Pulmonary artery endothelial cell (primary cell): ENCODE measurements around the gene NFATC2. TPM values are rescaled to one million over a fixed set of nuclear protein-coding genes. Genes with fewer than 3 reads are reported as not detected.

Experiments used
- DNase-seq: peaks from one replicate; pipeline ENCODE4 v3.0.0-alpha.2; 2011; ENCODE audit warnings: low read depth, low spot score
- total RNA-seq: library from RNA; depleted of rRNA; stranded (reverse); fragments of >200 nt; gene quantifications from 2 replicates; pipeline ENCODE4 v1.2.3, GENCODE V29; 2014

Gene NFATC2
- total RNA-seq, 1 donor from 2014 or later = 1.6 TPM

DNA sequence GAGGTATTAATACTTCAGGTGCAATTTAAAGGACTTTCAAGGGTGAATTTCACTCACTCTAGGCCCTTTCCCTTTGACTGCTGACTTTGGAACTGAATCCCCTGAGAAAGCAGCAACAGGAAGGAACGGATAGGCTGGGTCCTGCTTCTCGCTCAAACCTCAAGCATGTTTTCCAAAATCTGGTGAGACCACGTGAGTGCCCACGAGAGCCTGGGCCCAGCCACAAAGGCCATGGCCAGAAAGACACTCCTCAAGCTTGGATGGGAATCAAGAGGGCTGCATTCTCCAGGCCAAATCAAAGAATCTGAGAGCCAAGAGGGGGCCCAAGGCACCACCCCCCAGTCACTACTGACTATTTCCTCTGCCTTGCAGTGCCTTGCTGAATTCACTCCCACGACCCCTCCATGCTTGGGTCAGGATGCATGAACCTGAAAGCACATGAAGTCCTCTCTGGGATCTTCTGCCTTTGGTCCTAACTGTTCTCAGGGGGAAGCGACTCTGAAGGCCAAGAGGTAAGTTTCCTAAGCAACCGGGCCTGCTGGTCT lies 146.1 kb downstream of the NFATC2 start:
- DNase-seq = no peak

DNA sequence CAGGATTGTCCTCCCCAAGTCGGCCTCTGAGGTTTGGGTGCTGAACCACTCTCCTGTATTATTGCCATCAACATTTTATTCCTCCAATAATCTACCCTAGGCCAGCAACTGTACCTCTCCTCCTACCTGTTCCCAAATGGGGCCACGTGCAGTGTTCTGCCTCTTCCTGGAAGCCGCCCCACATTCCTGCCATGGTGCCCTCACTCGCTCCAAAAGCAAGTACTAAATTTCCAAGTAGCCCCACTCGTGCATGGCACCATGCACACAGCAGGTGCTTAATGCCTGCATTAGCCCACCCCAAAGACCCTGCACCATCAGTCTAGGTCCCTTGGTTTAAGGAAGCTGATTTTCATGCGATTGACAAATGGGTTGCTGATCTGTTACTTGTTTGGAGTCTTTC lies 147.8 kb downstream of the NFATC2 start:
- DNase-seq = no peak

DNA sequence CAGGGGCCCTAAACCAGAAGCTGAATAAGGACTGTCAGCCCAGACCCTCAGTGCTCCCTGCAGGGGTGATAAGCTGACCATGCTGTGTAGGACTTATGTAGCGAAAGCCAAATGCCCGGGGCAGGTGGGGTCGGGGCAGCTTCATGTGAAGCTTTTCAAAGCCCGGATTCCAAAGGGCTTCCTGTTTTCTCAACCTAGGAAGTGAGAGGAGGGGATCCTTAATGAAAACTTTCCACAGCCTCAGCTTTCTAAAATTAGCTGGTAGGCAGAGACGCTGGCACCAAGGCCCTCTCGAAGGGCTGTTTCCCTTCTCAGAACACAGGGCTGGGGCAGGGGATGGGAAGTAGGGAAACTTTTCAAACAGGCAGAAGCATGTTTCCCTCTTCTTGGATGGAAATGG lies 148.9 kb downstream of the NFATC2 start:
- DNase-seq = peak; percentile 66

DNA sequence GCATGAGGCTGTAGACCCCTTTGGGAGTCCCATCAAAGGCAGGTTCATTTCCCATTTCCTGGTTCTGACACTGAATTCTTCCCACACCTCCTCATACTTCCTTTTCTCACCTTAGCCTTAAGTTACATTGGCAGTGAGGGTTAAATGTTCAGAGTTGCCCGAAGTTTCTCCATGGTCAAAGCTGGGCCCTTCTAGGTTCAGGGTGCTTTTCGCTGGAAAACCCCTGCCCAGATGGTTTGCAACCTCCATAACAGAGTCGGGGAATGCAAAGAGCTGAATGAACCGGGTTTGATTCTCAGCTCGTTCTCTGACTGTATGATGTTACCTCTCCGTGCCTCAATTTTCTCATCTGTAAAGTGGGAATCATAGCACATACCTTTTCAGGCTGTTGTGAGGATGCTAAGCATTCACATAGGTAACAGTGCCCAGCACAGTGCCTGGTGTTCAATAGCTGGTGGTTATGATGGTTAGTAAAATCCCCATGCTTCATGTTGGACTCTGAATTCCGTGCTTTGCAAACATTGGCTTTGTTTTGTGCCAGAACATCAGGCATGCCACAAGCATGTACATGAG lies 149.8 kb downstream of the NFATC2 start:
- DNase-seq = no peak

DNA sequence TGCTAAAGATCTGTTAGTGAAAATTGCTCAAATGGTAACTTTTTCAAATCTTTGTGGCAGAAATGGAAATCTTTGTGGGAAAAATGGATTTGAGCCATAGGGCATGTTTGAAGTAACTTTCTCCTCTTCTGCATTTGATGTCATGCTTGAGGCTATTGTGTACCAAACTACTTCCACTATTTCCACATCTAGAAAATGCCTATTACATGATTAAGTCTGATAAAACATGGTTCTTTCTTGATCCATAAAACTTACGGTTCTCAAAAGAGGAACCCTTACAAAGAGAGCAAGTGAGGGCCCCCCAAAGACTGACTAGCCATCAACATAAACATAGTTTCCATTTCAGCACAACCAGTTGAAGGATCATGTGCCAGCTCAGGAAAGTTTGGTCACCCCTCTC lies 150.6 kb downstream of the NFATC2 start:
- no peak for DNase-seq

DNA sequence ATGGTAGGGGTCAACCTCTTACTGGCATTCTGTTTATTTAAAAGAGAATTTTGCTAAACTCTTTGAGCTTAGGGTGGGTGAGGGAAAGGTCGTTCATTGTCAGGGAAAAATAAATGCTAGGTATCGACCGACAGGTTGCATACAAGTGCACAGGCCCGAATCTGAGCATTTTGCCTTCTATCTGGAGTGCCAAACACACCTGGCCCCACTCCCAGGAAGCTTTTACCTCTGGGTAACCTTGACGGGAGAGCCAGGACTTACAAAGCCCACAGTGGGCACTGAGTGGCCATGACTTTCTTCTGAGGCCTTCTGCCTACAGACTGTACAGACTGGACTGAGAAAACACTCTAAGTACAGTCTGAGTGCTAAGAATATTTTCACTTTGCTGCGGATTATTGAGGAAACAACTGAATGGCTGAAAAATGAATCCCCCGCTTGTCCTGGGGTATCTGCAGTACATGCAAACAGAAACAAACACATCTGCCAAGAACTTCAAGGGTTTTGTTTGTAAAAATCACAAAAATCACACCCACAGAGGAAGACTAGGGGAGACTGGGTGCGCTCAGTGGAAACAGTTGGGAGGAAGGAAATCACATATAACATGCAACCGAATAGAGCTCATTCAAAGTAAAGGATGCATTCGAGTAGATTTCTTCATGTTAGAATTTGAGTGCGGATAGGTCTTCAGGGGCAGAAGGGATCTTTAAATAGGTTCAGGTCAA lies 152.8 kb downstream of the NFATC2 start:
- DNase-seq = no peak

DNA sequence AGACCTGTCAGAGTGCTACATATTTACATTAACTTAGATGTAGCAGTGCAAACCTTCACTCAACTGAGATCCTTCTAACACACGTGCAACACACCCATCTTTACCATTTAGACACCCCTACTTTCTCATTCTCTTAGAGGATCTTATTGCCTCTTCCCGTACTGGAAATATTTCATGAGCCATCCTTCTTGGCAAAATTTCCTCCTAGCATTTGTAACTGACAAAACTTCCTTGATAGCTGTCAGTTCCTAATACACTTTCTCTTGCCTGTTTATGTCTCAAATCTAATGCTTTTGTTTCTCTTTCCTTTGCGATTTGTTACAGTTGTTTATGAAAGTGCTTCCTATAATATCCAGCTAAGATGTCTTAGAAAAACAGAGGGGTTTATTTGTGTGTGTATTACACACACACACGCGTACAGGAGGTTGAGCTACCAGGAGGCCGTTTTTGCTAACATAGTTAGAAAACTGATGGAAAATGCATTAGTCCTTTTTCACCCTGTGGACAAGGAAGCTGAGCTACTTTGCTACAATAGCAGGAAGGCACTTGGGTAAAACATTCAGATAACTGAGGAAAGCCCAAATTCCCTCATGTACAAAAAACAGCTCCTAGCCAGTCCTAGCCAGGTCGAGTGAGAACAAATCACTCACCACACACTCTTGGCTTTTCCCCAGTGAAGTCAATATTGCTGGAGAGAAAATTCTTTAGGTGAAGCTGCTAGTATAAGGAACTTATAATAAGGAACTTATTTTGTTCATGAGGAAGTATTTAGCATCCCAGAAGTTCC lies 153.6 kb downstream of the NFATC2 start:
- no peak for DNase-seq

DNA sequence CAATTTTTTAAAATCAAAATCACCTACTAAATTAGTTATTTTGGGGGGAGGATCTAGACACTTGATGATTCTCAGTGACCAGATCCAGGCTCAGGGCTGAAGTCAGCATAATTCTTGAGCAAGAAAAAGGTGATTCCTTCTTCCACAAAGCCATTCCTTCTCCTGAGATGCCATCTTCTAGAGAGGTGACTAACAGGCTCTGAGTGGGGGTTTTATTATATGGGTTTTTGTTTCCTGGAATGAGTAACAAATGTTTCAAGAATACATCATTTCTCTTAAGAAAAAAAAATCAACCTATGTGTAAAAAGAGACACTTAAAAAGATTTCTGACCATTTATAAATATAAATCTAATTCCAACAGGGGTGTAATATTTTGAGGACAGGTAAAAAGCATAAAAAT lies 154.3 kb downstream of the NFATC2 start:
- no peak for DNase-seq

DNA sequence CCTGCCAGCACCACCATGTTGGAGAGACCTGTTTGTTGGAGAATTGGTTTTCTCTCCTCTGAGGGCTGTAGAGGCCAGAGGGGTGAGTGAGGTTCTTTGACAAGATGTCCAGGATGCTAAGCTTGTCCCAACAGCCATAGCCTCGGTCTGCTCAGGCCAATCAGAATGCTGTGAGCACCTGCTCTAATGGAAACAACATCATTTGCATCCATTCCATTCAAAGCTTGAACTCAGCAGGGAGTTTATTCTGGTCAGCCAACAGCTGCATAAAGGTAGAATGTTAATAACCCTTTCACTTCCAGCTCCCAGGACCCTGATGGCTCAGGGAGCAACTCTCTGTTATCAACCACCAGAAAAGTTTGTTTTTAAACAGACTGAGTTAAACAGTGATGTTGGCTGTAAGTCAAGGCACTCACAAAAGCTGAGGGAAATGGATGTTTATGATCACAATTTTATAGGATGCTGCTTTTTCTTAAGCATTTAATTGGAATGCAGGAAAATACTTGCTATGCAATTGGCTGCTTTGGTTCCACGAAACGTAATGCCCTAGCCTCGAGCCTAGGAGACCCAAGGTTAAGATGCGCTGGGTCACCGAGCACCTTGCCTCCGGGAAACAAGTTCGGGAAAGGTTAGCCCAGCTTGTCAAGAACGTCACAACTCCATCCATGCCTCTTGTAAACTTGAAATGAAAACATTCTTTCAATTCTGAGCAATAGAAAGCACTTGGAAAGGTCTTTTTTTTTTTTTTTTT lies 155.2 kb downstream of the NFATC2 start:
- DNase-seq = no peak

DNA sequence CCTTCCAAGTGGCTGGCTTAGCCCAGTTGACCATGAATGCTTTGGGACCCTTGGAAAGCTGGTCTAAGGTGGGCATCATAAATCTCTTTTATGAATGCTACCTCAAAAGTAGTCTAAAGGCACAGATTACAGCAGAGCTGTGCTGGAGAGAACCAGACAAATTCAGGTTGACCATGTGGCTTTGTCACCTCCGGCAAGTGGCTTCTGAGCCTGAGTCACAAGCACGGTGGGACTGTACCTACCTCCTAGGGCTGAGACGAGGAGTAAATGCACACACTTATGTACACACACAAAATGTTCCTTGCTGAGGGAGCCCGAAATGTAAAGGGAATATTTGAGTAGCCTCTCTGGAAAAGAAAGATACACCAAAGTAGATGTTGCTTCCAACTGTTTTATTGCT lies 155.9 kb downstream of the NFATC2 start:
- DNase-seq = no peak

DNA sequence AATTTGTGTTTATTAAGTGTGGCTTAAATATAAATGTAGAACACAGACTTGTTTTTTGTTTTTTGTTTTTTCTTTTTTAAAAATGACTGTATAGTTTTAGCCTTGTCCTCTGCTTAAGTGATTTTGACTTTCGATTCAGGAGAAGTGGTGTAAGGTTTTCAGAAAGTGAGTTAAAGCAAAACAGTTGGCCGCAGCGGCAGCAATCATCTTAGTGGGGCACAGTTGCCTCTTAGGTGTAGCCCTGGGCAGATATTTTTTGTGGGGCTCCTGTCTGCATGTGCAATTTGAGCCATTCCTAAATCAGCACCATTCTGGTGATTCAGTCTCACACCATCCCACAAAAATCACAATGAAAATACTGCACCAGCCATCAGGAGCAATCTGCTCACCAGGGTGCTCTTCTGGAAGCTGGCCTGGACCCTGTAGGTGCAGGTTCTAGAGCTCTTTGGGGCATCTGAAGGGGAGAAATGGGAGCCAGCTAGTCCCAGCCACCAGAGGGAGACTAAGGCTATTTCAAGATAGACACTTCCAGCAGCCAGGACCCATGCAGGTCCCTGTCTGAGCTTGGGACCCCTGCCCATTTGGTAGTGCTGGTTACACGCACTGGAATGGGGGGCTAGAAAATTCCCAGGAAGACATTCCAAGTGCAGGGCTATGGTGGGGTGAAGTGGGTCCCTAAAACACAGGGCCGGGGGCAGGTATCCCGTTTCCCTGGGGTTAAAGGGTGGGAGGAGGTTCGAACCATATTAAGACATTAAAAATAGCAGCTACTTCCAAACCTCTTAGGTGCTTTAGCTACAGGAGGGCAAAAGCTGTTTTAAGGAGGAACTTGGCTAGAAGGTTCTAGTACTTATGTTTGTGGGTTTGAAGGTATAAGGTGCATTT lies 156.6 kb downstream of the NFATC2 start:
- DNase-seq = no peak

DNA sequence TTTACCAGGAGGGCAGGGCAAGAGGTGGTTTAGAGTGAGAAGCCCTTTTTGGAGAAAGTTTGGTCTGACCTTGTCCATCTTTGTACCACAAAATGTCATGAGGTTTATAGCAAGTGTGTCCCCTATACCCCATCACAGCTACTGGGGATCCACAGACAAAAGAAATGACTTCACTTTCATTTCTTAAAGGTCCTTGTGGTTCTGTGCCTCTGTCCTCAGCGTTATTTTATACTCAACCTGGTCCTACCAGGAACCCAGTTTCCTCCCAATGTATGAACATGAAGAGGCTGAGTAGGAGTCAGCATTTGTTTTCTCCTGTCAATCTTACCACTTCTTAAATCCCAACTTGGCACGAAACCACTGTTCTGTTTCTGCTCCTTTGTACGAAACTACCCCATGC lies 157.6 kb downstream of the NFATC2 start:
- DNase-seq = no peak

DNA sequence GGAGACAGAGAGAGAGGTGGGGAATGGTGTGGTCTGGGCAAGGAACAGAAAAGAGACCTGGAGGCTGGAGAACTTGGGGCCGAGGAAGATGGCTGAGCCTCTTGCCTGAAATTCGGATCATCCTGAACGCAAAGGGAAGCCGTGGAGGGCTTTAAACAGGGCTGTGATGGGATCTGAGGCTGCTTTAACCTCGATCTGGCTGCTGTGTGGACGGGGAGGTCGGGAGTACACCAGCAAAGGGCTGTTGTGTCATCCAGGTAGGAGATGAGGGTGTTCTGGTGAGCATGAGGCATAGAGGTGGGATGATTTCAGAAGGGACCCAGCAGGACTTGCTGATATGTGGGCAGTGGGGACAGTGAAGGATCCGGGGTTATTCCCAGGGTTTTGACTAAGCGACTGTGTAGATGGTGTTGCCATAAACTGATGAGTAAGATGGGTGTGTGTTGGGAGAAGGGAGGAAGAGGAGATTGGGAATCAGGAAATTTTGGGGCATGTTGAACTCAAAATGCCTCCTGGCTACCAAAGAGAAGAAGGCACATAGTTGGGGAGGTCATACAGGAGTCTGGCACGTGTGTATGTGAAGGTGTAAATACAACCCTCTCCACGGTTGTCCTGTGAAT lies 158.5 kb downstream of the NFATC2 start:
- DNase-seq = no peak

DNA sequence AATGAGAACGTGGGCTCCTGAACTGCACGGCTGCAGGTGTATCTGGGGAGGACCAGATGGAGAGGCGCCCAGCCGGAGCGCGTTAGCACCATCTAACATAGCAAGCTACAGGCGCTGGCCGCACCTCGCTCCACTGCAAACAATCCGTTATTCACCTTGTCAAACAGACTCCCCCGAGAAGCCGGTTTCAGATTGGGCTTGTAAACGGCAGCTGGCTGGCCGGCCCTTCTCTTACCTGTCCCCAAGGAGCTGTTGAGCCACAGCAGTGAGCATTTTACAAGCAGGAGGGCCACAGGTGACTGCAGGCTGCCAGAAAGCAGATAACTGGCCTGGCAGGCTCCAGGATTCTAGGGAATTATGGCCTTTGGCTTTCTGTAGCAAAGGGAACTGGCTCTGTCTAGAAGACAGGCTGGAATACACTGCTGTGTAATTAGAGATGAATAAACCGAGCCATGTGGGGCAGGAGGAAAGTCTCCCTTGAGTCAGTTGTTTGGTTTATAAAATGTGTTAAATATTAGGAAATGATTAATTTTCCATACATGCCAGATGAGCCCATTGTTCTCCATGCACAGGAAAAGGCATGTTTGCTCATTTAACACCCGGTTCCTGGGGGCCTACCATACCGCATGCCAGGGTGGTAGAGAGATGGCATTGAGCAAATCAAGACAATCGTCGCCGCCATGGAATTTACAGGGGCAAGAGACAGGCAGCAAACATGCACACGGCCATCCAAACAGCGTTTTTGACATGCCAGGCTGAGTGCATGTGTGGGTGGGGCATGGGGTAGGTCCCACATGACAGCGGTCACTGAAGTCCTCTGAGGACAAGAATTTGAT lies 159.3 kb downstream of the NFATC2 start:
- peak; percentile 56 for DNase-seq

DNA sequence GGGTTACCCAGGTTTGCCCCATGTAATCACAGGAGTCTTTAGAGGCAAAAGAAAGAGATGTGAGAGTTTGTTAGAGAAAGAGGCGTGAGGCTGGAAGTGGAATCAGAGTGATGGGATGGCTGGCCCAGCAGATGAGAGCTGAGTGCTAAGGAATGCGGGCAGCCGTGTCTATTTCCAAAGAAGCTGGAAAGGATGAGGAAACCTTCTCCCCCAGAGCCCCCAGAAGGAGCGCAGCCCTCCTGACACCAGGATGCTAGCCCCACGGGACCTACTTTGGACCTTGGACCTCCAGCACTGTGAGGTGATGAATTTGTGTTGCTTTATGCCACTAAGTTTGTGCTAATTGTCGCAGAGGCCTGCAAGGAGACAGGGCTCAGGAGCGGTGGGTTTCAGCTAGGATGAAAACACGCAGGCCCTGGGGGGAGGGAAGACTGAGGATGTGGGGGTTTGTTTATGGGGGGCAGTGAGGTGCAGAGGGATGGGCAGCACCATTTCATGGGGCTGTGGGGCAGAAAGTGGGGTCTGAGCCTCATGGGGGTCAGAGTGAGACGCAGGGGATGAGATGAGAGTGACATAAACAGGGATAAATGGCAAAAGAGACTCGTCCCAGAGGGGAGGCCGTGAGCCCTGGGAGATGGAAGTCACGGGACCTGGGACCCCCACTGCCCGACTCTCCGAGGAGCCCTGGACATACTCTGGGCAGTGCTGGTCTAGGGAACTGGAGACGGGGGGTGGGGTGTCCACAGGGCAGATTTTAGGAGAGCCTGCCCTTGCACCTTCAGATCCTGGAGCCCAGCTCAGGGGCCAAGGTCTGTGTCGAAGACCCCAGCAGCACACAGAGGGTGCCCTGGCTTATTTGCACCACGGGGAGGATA lies 160.2 kb downstream of the NFATC2 start:
- no peak for DNase-seq

DNA sequence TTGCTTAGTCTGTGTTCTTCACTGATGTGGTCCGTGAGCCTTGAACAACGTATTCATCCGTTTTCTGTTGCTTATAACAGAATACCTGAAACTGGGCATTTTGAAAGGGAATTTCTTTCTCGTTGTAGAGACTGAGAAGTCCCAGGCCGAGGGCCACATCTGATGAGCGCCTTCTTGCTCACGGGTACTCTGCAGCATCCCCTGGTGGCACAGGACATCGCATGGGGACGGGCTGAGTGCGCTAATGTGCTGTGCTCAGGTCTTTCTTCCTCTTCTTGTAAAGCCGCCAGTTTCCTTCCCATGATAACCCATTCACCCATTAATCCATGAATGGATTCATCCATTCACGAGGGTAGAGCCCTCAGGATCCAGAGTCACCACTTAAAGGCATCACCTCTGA lies 161.0 kb downstream of the NFATC2 start:
- DNase-seq = no peak

DNA sequence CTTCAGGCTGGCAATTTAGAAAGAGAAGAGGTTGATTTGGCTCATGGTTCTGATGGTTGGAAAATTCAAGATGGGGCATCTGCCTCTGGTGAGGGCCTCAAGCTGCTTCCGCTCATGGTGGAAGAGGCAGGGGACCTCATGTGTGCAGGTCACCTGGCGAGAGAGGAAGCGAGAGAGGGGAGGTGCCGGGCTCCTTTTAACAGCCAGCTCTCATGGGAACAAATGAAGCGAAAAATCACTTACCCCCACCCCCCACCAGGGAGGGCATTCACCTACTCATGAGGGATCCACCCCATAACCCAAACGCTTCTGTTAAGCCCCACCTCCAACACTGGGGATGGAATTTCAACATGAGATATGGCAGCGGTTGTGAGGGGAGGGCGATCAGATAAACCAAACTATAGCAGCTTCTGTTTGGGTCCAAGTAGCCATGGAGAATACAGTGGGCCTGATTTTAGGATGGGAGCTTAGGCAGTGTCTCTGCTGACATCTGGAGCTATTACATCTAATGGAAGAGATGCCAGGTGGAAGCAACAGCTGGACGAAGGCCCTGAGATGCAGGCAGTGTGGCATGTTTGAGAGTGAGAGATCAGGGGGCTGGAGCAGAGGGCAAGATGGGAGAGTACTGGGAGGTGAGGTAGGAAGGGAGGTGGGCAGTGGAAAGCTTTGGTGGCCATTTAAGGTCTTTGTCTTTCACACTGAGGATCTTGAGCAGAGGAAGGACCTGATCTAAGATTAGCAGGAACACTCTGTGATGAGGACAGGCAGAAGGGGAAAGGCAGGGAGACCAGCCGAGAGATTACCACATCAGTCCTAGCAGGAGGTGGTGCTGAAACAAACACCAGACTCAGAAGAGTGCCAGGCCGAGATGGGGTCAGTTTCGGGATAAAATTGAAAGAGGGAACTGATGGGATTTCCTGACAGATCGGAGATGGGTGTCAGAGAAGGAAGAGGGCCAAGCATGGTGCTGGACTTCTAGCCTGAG lies 161.8 kb downstream of the NFATC2 start:
- DNase-seq = no peak
